ENCODE measurements around the gene KLK13. TPM values are rescaled to one million over a fixed set of nuclear protein-coding genes. Genes with fewer than 3 reads are reported as not detected.

The KLK13 gene
- total RNA-seq, 2 donors from 2014 or later: 0.77 TPM; not detected in 1

DNA sequence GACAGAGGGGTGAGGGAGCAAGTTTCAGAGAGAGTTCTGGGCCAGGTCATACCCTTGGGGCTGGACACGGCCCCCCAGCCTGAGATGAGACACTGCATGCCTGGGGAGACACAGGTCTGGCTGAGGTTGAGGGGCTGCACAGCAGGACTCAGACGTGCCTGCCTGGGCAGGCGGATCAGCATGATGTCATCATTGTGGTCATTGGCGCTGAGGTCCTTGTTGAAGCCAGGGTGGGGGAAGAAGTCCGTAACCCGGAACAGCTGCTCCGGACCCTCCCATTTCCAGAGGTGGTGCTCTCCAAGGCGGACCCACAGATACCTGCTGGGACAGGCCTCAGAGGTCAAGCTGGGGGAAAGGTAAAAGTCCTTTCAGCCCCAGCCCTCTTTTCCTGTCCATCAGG is 58.5 kb downstream of the KLK13 start:
- DNase-seq (ENCODE audit: low spot score): no peak
- peaks cover 15% of the 10 kb centered on the region for H3K27me3 ChIP-seq (replicated peaks; ENCODE audit: insufficient read depth)
- intact Hi-C loops (cut with DNase I): no loop called here
- no peak for TF ChIP-seq POLR2AphosphoS5 (IDR thresholded peaks at IDR 0.05)
- TF ChIP-seq, protein P1, sequence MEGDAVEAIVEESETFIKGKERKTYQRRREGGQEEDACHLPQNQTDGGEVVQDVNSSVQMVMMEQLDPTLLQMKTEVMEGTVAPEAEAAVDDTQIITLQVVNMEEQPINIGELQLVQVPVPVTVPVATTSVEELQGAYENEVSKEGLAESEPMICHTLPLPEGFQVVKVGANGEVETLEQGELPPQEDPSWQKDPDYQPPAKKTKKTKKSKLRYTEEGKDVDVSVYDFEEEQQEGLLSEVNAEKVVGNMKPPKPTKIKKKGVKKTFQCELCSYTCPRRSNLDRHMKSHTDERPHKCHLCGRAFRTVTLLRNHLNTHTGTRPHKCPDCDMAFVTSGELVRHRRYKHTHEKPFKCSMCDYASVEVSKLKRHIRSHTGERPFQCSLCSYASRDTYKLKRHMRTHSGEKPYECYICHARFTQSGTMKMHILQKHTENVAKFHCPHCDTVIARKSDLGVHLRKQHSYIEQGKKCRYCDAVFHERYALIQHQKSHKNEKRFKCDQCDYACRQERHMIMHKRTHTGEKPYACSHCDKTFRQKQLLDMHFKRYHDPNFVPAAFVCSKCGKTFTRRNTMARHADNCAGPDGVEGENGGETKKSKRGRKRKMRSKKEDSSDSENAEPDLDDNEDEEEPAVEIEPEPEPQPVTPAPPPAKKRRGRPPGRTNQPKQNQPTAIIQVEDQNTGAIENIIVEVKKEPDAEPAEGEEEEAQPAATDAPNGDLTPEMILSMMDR (IDR thresholded peaks at IDR 0.05): no peak
- no peak for TF ChIP-seq POLR2A (IDR thresholded peaks at IDR 0.05)
- no peaks in the 10 kb centered on the region for H3K36me3 ChIP-seq
- WGBS: 18% methylated on average over 8 of the region's 8 CpGs
- no peak overlapping the region for H3K27ac ChIP-seq
- no peaks in the 10 kb centered on the region for H3K4me1 ChIP-seq (replicated peaks)
- no peak overlapping the region for H3K4me3 ChIP-seq
- H3K9me3 ChIP-seq: no peaks in the 10 kb centered on the region

Other genes with a start within 250 kb of the KLK13 start
- 10 to 100 TPM in 1 of 2 donors, 1 to 10 TPM in 1; 8.3 to 45.2 TPM for gene KLK1, start 241.3 kb downstream of the KLK13 start, total RNA-seq
- gene KLK15, start 231.5 kb downstream of the KLK13 start, total RNA-seq: 1 to 10 TPM; 4.0 to 8.5 TPM
- over 10,000 TPM in 1 of 2 donors, 1,000 to 10,000 TPM in 1; 7,620 to 35,247 TPM for gene KLK3, start 210.2 kb downstream of the KLK13 start, total RNA-seq
- over 10,000 TPM in 1 of 2 donors, 1,000 to 10,000 TPM in 1; 3,344 to 10,024 TPM for gene KLK2, start 191.7 kb downstream of the KLK13 start, total RNA-seq
- gene KLK4, start 153.7 kb downstream of the KLK13 start, total RNA-seq: 100 to 1,000 TPM; 188 to 330 TPM
- gene KLK5, start 112.1 kb downstream of the KLK13 start, total RNA-seq: 1 to 10 TPM; 1.9 to 2.7 TPM
- gene KLK6, start 95.5 kb downstream of the KLK13 start, total RNA-seq: 1 to 10 TPM in 1 of 2 donors, not detected in 1; 1.8 TPM
- gene KLK7, start 81.2 kb downstream of the KLK13 start, total RNA-seq: 1 to 10 TPM in 1 of 2 donors, under 1 TPM in 1; 0.68 to 1.2 TPM
- gene KLK8, start 63.5 kb downstream of the KLK13 start, total RNA-seq: not detected
- 10 to 100 TPM in 1 of 2 donors, 1 to 10 TPM in 1; 7.4 to 49.6 TPM for gene KLK10, start 45.4 kb downstream of the KLK13 start, total RNA-seq
- gene KLK11, start 38.5 kb downstream of the KLK13 start, total RNA-seq: 100 to 1,000 TPM in 1 of 2 donors, 10 to 100 TPM in 1; 67.7 to 315 TPM
- gene KLK12, start 30.1 kb downstream of the KLK13 start, total RNA-seq: under 1 TPM in 1 of 2 donors, not detected in 1; 0.73 TPM
- gene KLK14, start 17.8 kb upstream of the KLK13 start, total RNA-seq: 1 to 10 TPM; 4.2 to 5.3 TPM
- gene CTU1, start 43.3 kb upstream of the KLK13 start, total RNA-seq: 10 to 100 TPM; 18.7 to 21.4 TPM
- gene SIGLEC9, start 59.8 kb upstream of the KLK13 start, total RNA-seq: 1 to 10 TPM in 1 of 2 donors, under 1 TPM in 1; 0.77 to 8.2 TPM
- gene SIGLEC7, start 77.2 kb upstream of the KLK13 start, total RNA-seq: not detected
- 1 to 10 TPM; 1.9 to 2.5 TPM for gene CD33, start 160.0 kb upstream of the KLK13 start, total RNA-seq
- gene SIGLECL1, start 186.0 kb upstream of the KLK13 start, total RNA-seq: 1 to 10 TPM in 1 of 2 donors, not detected in 1; 1.6 TPM
- 10 to 100 TPM in 1 of 2 donors, not detected in 1; 12.6 TPM for gene IGLON5, start 246.6 kb upstream of the KLK13 start, total RNA-seq